HCT116 (cell line): ENCODE results near the gene IDH3G. TPM values are rescaled to one million over a fixed set of nuclear protein-coding genes. Genes with fewer than 3 reads are reported as not detected.

ENCODE experiments used
- ATAC-seq: fragments of 200-7000 bp; cut with Tn5 transposase; 2 replicates; pipeline ENCODE4 v1.9.1; 2020; ENCODE audit warnings: mild to moderate bottlenecking, moderate library complexity
- BruUV-seq: library from RNA; stranded (reverse); fragments of 400-500 nt; replicated peaks from 2 replicates; lab custom pipeline; 2021; lab: Mats Ljungman, UMichigan
- CTCF ChIA-PET: fragments of 300-600 bp; sonication (Branson Sonifier 250); formaldehyde crosslinking; loops from one replicate; lab custom pipeline; 2021; ENCODE audit warnings: antibody characterized with exemption; lab: Charles Lee
- POLR2A ChIA-PET: fragments of 300-600, 350-600 bp; sonication (Branson Sonifier 250); formaldehyde crosslinking; loops from one replicate; lab custom pipeline; 2021; ENCODE audit warnings: antibody characterized with exemption; lab: Charles Lee
- RAD21 ChIA-PET, 2 experiments: fragments of 300-600 bp; sonication (Branson Sonifier 250); formaldehyde crosslinking; loops; one replicate each; lab custom pipeline; 2023; ENCODE audit warnings: low total read pairs in 2 of 2; ENCODE audit not compliant: uncharacterized antibody in 2 of 2, unreplicated experiment in 2 of 2, low non-redundant PET in 1 of 2; lab: Charles Lee
- DNase-seq: peaks from one replicate; pipeline ENCODE4 v3.0.0-alpha.2; 2010; ENCODE audit warnings: low read depth, low spot score
- H2AFZ ChIP-seq: fragments of 200-600 bp; shearing (Covaris generic), sonication (generic); 2 replicates; pipeline ENCODE4 v1.6.1; 2017; ENCODE audit warnings: low read depth, mixed run types, mixed read lengths, antibody characterized with exemption, low read length; ENCODE audit not compliant: poor library complexity, severe bottlenecking
- H3K27ac ChIP-seq: 2 replicates; pipeline ENCODE4 v1.5.1; 2012; ENCODE audit warnings: low read depth, low read length
- H3K27me3 ChIP-seq: fragments of 200-600 bp; sonication (generic); 2 replicates; pipeline ENCODE4 v1.6.1; 2016; ENCODE audit warnings: mixed run types, low read length, mixed read lengths; ENCODE audit not compliant: insufficient read depth
- H3K36me3 ChIP-seq, 2 experiments: fragments of 200-500 bp in 1 of 2; fragments of 200-600 bp in 1 of 2; sonication (Bioruptor generic) in 1 of 2; sonication (generic) in 1 of 2; 2 replicates each; pipeline versions ENCODE4 v1.5.1 to v1.6.1; 2014 to 2016; ENCODE audit warnings: low read length in 2 of 2, inconsistent platforms in 1 of 2, mixed read lengths in 1 of 2, mixed run types in 1 of 2; ENCODE audit not compliant: insufficient read depth in 2 of 2, control insufficient read depth in 1 of 2
- H3K4me1 ChIP-seq, 2 experiments: fragments of 200-600 bp in 1 of 2; sonication (generic) in 1 of 2; 2 replicates each; pipeline versions ENCODE4 v1.5.1 to v1.6.1; 2012 to 2017; ENCODE audit warnings: low read length in 2 of 2, inconsistent platforms in 1 of 2, mild to moderate bottlenecking in 1 of 2, mixed read lengths in 1 of 2, mixed run types in 1 of 2, moderate library complexity in 1 of 2; ENCODE audit not compliant: insufficient read depth in 2 of 2, control insufficient read depth in 1 of 2
- H3K4me2 ChIP-seq: fragments of 200-600 bp; sonication (generic); 2 replicates; pipeline ENCODE4 v1.6.1; 2017; ENCODE audit warnings: mixed run types, low read length, mixed read lengths
- H3K4me3 ChIP-seq, 2 experiments: fragments of 200-600 bp in 1 of 2; sonication (generic) in 1 of 2; replicated peaks in 1 of 2; 2 replicates each; pipeline ENCODE4 v1.5.1; 2011 to 2016; ENCODE audit warnings: low read length in 2 of 2, control low read depth in 1 of 2, low read depth in 1 of 2, mild to moderate bottlenecking in 1 of 2, mixed read lengths in 1 of 2, mixed run types in 1 of 2
- H3K79me2 ChIP-seq: fragments of 200-600 bp; sonication (generic); 2 replicates; pipeline ENCODE4 v1.6.1; 2017; ENCODE audit warnings: mild to moderate bottlenecking, mixed run types, low read length, moderate library complexity, mixed read lengths; ENCODE audit not compliant: insufficient read depth
- H3K9ac ChIP-seq: fragments of 200-600 bp; sonication (generic); 2 replicates; pipeline ENCODE4 v1.6.1; 2016; ENCODE audit warnings: low read length, mixed read lengths
- H3K9me2 ChIP-seq: fragments of 200-600 bp; sonication (generic), shearing (Covaris generic); 2 replicates; pipeline ENCODE4 v1.6.1; 2017; ENCODE audit warnings: mixed run types, mild to moderate bottlenecking, moderate library complexity; ENCODE audit not compliant: insufficient read depth
- H3K9me3 ChIP-seq, 2 experiments: fragments of 200-500 bp in 1 of 2; fragments of 200-600 bp in 1 of 2; sonication (Bioruptor generic) in 1 of 2; sonication (generic) in 1 of 2; 2 replicates each; pipeline ENCODE4 v1.6.1; 2014 to 2017; ENCODE audit warnings: low read length in 2 of 2, mixed read lengths in 2 of 2, inconsistent platforms in 1 of 2, low read depth in 1 of 2, mild to moderate bottlenecking in 1 of 2, mixed run types in 1 of 2, moderate library complexity in 1 of 2; ENCODE audit not compliant: control insufficient read depth in 1 of 2, insufficient read depth in 1 of 2
- H4K20me1 ChIP-seq: fragments of 200-600 bp; sonication (generic), shearing (Covaris generic); 2 replicates; pipeline ENCODE4 v1.6.1; 2017; ENCODE audit warnings: mixed run types, mild to moderate bottlenecking, moderate library complexity; ENCODE audit not compliant: insufficient read depth
- ATF3 ChIP-seq: IDR thresholded peaks from 2 replicates; pipeline ENCODE4 v1.6.1; 2012
- CBX3 ChIP-seq: IDR thresholded peaks from 2 replicates; pipeline ENCODE4 v1.6.1; 2012; ENCODE audit warnings: low read depth
- CEBPB ChIP-seq: IDR thresholded peaks from 2 replicates; pipeline ENCODE4 v1.6.1; 2012; ENCODE audit warnings: low read depth
- EGR1 ChIP-seq: IDR thresholded peaks from 2 replicates; pipeline ENCODE4 v1.6.1; 2012; ENCODE audit warnings: low read depth
- ELF1 ChIP-seq: IDR thresholded peaks from 2 replicates; pipeline ENCODE4 v1.6.1; 2012; ENCODE audit warnings: low read depth, borderline replicate concordance
- EZH2 ChIP-seq: fragments of 200-600 bp; sonication (generic); IDR thresholded peaks from 2 replicates; pipeline ENCODE4 v1.6.1; 2017; ENCODE audit warnings: antibody characterized with exemption, mixed run types
- FOSL1 ChIP-seq: IDR thresholded peaks from 2 replicates; pipeline ENCODE4 v1.6.1; 2012; ENCODE audit warnings: low read depth
- MAX ChIP-seq: IDR thresholded peaks from 2 replicates; pipeline ENCODE4 v1.6.1; 2012
- POLR2A ChIP-seq: IDR thresholded peaks from 2 replicates; pipeline ENCODE4 v1.7.0; 2011; ENCODE audit warnings: borderline replicate concordance; ENCODE audit not compliant: insufficient read depth, insufficient read length; ENCODE audit errors: extremely low read depth
- POLR2AphosphoS5 ChIP-seq: IDR thresholded peaks from 2 replicates; pipeline ENCODE4 v1.6.1; 2011; ENCODE audit warnings: mild to moderate bottlenecking, low read depth, low read length, moderate library complexity
- RAD21 ChIP-seq: IDR thresholded peaks from 2 replicates; pipeline ENCODE4 v1.6.1; 2012; ENCODE audit warnings: low read depth, mild to moderate bottlenecking
- REST ChIP-seq: IDR thresholded peaks from 2 replicates; pipeline ENCODE4 v1.6.1; 2012; ENCODE audit warnings: low read depth
- SP1 ChIP-seq: IDR thresholded peaks from 2 replicates; pipeline ENCODE4 v1.6.1; 2012; ENCODE audit warnings: low read depth
- TCF7L2 ChIP-seq: IDR thresholded peaks from 2 replicates; pipeline ENCODE4 v1.7.0; 2011; ENCODE audit warnings: borderline replicate concordance, inconsistent platforms; ENCODE audit not compliant: insufficient read depth, insufficient read length; ENCODE audit errors: extremely low read depth
- ZFX ChIP-seq: fragments of 450-650 bp; IDR thresholded peaks from 2 replicates; pipeline ENCODE4 v1.6.1; 2017
- ZNF274 ChIP-seq: fragments of 200-500 bp; sonication (Bioruptor generic); IDR thresholded peaks from 2 replicates; pipeline ENCODE4 v1.6.1; 2014; ENCODE audit warnings: mild to moderate bottlenecking, low read depth, low read length, inconsistent platforms
- intact Hi-C: fragments of 100-400 bp; cut with micrococcal nuclease; formaldehyde crosslinking; loops from 2 replicates; pipeline ENCODE4 v1.10.0; 2022
- total RNA-seq: library from RNA; stranded (reverse); gene quantifications from one replicate; pipeline ENCODE4 v1.2.1, GENCODE V29; 2021; ENCODE audit not compliant: unreplicated experiment
- TF ChIP-seq, protein P1 (sequence below), 3 experiments: fragments of 200-600 bp in 1 of 3; sonication (generic) in 1 of 3; IDR thresholded peaks in 2 of 3; conservative IDR thresholded peaks in 1 of 3; 2 replicates each; pipeline ENCODE4 v1.5.1; 2012 to 2017; ENCODE audit warnings: low read depth in 2 of 3, low read length in 2 of 3, antibody characterized with exemption in 1 of 3, borderline replicate concordance in 1 of 3, control low read depth in 1 of 3, mild to moderate bottlenecking in 1 of 3, mixed read lengths in 1 of 3, mixed run types in 1 of 3, moderate library complexity in 1 of 3; ENCODE audit not compliant: insufficient read depth in 1 of 3

The IDH3G gene
- total RNA-seq, 1 experiment from 2014 or later, result 49.7 TPM

GRCh38 chrX:153807976-153808375 lies 13.8 kb upstream of the IDH3G start (continued):
- TF ChIP-seq, protein P1, sequence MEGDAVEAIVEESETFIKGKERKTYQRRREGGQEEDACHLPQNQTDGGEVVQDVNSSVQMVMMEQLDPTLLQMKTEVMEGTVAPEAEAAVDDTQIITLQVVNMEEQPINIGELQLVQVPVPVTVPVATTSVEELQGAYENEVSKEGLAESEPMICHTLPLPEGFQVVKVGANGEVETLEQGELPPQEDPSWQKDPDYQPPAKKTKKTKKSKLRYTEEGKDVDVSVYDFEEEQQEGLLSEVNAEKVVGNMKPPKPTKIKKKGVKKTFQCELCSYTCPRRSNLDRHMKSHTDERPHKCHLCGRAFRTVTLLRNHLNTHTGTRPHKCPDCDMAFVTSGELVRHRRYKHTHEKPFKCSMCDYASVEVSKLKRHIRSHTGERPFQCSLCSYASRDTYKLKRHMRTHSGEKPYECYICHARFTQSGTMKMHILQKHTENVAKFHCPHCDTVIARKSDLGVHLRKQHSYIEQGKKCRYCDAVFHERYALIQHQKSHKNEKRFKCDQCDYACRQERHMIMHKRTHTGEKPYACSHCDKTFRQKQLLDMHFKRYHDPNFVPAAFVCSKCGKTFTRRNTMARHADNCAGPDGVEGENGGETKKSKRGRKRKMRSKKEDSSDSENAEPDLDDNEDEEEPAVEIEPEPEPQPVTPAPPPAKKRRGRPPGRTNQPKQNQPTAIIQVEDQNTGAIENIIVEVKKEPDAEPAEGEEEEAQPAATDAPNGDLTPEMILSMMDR (IDR thresholded peaks at IDR 0.05 in 2 of 3, conservative IDR thresholded peaks at IDR 0.05 in 1 of 3; ENCODE audit: borderline replicate concordance in 1 of 3, insufficient read depth in 1 of 3, low read depth in 2 of 3, low read length in 2 of 3), result no peak
- TF ChIP-seq POLR2AphosphoS5, result no peak
- TF ChIP-seq FOSL1, result no peak
- no peak for TF ChIP-seq CBX3
- TF ChIP-seq ZNF274, result no peak
- no peak for TF ChIP-seq ZFX

GRCh38 chrX:153806999-153807575 lies 12.9 kb upstream of the IDH3G start:
- Histone ChIP-seq H3K79me2 (no peaks in the 10 kb centered on the region), H3K27ac (no peak overlapping the region), H2AFZ (no peak overlapping the region), H3K9me3 (no peaks in the 10 kb centered on the region), H3K9ac (no peak overlapping the region), H4K20me1 (no peaks in the 10 kb centered on the region), H3K27me3 (no peaks in the 10 kb centered on the region), H3K4me1 (no peaks in the 10 kb centered on the region), H3K36me3 (no peaks in the 10 kb centered on the region), H3K4me2 (no peak overlapping the region), H3K4me3 (no peak overlapping the region), H3K9me2 (no peaks in the 10 kb centered on the region)
- intact Hi-C loops, result no loop called here
- RAD21 ChIA-PET, result no interaction called here
- no peak for DNase-seq
- no TSS peak for BruUV-seq
- CTCF ChIA-PET, result no interaction called here
- TF ChIP-seq REST (no peak), FOSL1 (no peak), RAD21 (no peak), SP1 (no peak), POLR2A (no peak), TCF7L2 (no peak), EZH2 (no peak), MAX (no peak), ELF1 (no peak), EGR1 (no peak), POLR2AphosphoS5 (no peak), ATF3 (no peak), CEBPB (no peak), ZFX (no peak)
- TF ChIP-seq, protein P1 (IDR thresholded peaks at IDR 0.05 in 2 of 3, conservative IDR thresholded peaks at IDR 0.05 in 1 of 3; ENCODE audit: borderline replicate concordance in 1 of 3, insufficient read depth in 1 of 3, low read depth in 2 of 3, low read length in 2 of 3), result no peak
- POLR2A ChIA-PET, result no interaction called here
- no peak for ATAC-seq
